Nephron (organoid): Measurements from ENCODE around the gene GLT8D2.
"Not testable (repeated sequence)": the region's sequence is repeated elsewhere in the genome, so short reads cannot be mapped to it uniquely, and the experiment has no call there.

Source experiments
- H3K27ac Mint-ChIP-seq, 3 experiments: 2 replicates each; pipeline ENCODE4 v1.8.0; 2020; ENCODE audit warnings: mixed read lengths in 3 of 3, mild to moderate bottlenecking in 2 of 3, moderate library complexity in 1 of 3
- H3K27me3 Mint-ChIP-seq: 2 replicates; pipeline ENCODE4 v1.8.0; 2021; ENCODE audit warnings: low read depth, mild to moderate bottlenecking, moderate library complexity, mixed read lengths
- H3K36me3 Mint-ChIP-seq: 2 replicates; pipeline ENCODE4 v1.8.0; 2020; ENCODE audit warnings: low read depth, mixed read lengths
- H3K4me1 Mint-ChIP-seq: 2 replicates; pipeline ENCODE4 v1.8.0; 2020; ENCODE audit warnings: mixed read lengths
- H3K4me3 Mint-ChIP-seq, 3 experiments: 2 replicates each; pipeline ENCODE4 v1.8.0; 2020; ENCODE audit warnings: mild to moderate bottlenecking in 3 of 3, mixed read lengths in 3 of 3, moderate library complexity in 2 of 3
- H3K9me3 Mint-ChIP-seq: 2 replicates; pipeline ENCODE4 v1.8.0; 2020; ENCODE audit warnings: mixed read lengths
- CTCF ChIP-seq, 3 experiments: fragments of 200-600 bp; sonication (generic); IDR thresholded peaks; one replicate each; pipeline ENCODE4 v1.5.0; 2021; ENCODE audit warnings: antibody characterized with exemption in 3 of 3; ENCODE audit not compliant: unreplicated experiment in 3 of 3

GLT8D2 gene

DNA sequence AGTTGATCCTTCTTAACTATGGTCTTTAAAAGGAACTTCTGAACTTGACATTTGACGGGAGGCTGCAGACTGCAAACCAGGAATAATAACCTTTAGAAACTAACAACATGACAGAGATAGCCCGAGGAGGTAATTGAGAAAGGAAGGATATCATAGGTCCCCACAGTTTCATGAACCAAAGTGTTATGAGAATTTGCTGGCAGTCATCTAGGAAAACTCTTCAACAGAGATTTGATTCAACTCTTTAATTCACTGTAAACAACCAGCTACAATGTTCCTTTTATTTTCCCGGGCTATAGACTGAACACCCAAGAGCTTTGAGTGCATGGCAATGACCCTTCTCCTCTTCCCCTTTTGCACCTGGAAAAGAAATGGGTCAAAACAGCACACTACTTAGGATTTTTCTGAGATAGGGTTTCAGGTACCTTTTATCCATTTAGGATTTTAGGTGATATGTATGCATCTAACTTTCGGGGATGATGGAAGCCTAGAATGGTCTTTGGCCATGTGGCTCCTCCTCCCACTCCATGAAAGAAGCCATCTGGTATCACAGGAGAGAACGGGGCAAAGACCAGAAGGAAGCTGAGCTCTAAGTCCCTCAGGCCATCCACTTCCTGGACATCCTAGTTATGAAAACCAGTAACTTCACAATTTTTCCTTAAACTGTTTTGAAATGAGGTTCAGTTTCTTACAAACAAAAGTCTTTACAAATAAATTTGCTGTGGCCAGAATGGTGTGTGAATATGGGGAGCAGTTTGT lies 23.0 kb downstream of the GLT8D2 start:
- no peak for TF ChIP-seq CTCF (IDR thresholded peaks at IDR 0.05; ENCODE audit: unreplicated experiment in 3 of 3)
- Mint-ChIP-seq H3K27ac (no peak overlapping the region), H3K4me1 (peaks cover 30% of the 10 kb centered on the region), H3K27me3 (no peaks in the 10 kb centered on the region), H3K36me3 (peaks cover 3% of the 10 kb centered on the region), H3K4me3 (no peak overlapping the region), H3K9me3 (peaks cover 3% of the 10 kb centered on the region)

GRCh38 chr12:104025771-104026170 lies 24.2 kb downstream of the GLT8D2 start:
- Mint-ChIP-seq H3K27me3 (no peaks in the 10 kb centered on the region), H3K9me3 (peaks cover 3% of the 10 kb centered on the region), H3K4me1 (peaks cover 32% of the 10 kb centered on the region), H3K27ac (no peak overlapping the region), H3K36me3 (peaks cover 3% of the 10 kb centered on the region), H3K4me3 (no peak overlapping the region)
- TF ChIP-seq CTCF (IDR thresholded peaks at IDR 0.05; ENCODE audit: unreplicated experiment in 3 of 3): no peak

DNA sequence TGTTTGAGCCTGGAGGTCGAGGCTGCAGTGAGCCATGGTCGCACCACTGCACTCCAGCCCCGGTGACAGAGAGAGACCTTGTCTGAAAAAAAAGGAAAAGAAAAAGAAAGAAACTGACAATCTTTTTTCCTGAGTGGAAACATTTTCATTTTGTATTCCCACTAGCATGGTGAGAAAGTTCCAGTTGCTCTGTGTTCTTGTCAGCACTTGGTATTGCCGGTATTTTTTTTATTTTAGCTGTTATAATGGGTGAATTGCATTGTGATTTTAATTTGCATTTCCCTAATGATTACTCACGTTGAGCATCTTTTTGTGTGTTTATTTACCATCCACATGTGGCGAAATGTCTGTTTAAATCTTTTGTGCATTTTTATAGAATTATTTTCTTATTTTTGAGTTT lies 25.6 kb downstream of the GLT8D2 start:
- TF ChIP-seq CTCF (IDR thresholded peaks at IDR 0.05; ENCODE audit: unreplicated experiment in 3 of 3): no peak
- Mint-ChIP-seq H3K9me3 (peaks cover 3% of the 10 kb centered on the region), H3K36me3 (peaks cover 7% of the 10 kb centered on the region), H3K27ac (no peak overlapping the region), H3K4me1 (peaks cover 32% of the 10 kb centered on the region), H3K27me3 (no peaks in the 10 kb centered on the region), H3K4me3 (no peak overlapping the region)

DNA sequence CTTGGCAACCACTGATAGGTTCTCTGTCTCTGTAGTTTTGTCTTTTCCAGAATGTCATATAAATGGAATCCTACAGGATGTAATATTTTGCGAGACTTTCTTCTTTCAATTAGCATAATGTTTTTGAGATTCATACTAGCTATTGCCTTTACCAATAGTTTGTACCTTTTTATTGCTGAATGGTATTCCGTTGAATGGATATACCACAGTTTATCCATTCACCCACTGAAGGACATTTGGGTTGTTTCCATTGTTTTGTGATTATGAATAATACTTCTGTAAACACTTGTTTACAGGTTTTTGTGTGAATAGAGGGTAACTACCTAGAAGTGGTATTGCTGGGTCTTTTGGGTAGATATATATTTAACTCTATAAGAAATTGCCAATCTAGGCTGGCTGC lies 26.3 kb downstream of the GLT8D2 start:
- peaks cover 3% of the 10 kb centered on the region for H3K9me3 Mint-ChIP-seq
- TF ChIP-seq CTCF (IDR thresholded peaks at IDR 0.05; ENCODE audit: unreplicated experiment in 3 of 3): no peak
- no peak overlapping the region for H3K27ac Mint-ChIP-seq
- H3K4me3 Mint-ChIP-seq: no peak overlapping the region
- peaks cover 7% of the 10 kb centered on the region for H3K36me3 Mint-ChIP-seq
- H3K4me1 Mint-ChIP-seq: peaks cover 32% of the 10 kb centered on the region
- no peaks in the 10 kb centered on the region for H3K27me3 Mint-ChIP-seq

GRCh38 chr12:104022786-104023185 lies 27.2 kb downstream of the GLT8D2 start:
- Mint-ChIP-seq H3K4me1 (peaks cover 30% of the 10 kb centered on the region), H3K9me3 (peaks cover 3% of the 10 kb centered on the region), H3K27me3 (no peaks in the 10 kb centered on the region), H3K36me3 (peaks cover 7% of the 10 kb centered on the region), H3K4me3 (no peak overlapping the region), H3K27ac (peak overlapping the region in 2 of 3 experiments; percentile 50 to 70)
- no peak for TF ChIP-seq CTCF (IDR thresholded peaks at IDR 0.05; ENCODE audit: unreplicated experiment in 3 of 3)

DNA sequence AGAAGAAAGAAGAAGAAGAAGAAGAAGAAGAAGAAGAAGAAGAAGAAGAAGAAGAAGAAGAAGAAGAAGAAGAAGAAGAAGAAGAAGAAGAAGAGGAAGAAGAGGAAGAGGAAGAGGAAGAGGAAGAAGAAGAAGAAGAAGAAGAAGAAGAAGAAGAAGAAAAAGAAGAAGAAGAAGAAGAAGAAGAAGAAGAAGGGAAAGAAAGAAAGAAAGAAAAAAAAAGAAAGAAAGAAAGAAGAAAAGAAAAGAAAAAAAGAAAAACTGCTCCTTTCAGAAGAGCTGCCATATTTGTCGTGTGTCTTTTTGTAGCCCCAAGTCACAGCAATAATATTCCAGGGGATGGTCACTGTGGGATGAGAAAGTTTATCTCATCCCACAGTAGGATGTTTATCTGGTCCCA lies 28.1 kb downstream of the GLT8D2 start:
- not testable (repeated sequence) for H3K27me3 Mint-ChIP-seq, H3K4me3 Mint-ChIP-seq, H3K9me3 Mint-ChIP-seq, H3K36me3 Mint-ChIP-seq
- peaks cover 22% of the 10 kb centered on the region for H3K4me1 Mint-ChIP-seq
- peak overlapping the region in 1 of 3 experiments; percentile 50 for H3K27ac Mint-ChIP-seq
